HepG2 (cell line): Measurements from ENCODE around the gene DOK4. TPM values are rescaled to one million over a fixed set of nuclear protein-coding genes. Genes with fewer than 3 reads are reported as not detected.

Source experiments
- CBX5 ChIP-seq: sonication (generic); formaldehyde crosslinking; IDR thresholded peaks from 2 replicates; pipeline ENCODE4 v1.4.0; 2020; ENCODE audit warnings: missing genetic modification reagents, borderline replicate concordance
- MED13 ChIP-seq: sonication (generic); formaldehyde crosslinking; IDR thresholded peaks from 2 replicates; pipeline ENCODE4 v1.5.0; 2020; ENCODE audit warnings: missing genetic modification reagents
- MYC ChIP-seq: sonication (generic); formaldehyde crosslinking; IDR thresholded peaks from 2 replicates; pipeline ENCODE4 v1.9.0; 2021; ENCODE audit warnings: missing genetic modification reagents, borderline replicate concordance
- PHF8 ChIP-seq: sonication (generic); formaldehyde crosslinking; IDR thresholded peaks from 2 replicates; pipeline ENCODE4 v1.5.0; 2020; ENCODE audit warnings: missing genetic modification reagents
- RBM39 ChIP-seq: fragments of 200-400 bp; formaldehyde crosslinking; IDR thresholded peaks from one replicate; pipeline ENCODE4 v1.6.1; 2018; ENCODE audit warnings: antibody characterized with exemption, mild to moderate bottlenecking, low read depth, low read length; ENCODE audit not compliant: poor library complexity, severe bottlenecking
- RXRA ChIP-seq: sonication (generic); formaldehyde crosslinking; IDR thresholded peaks from 2 replicates; pipeline ENCODE4 v1.5.1; 2020; ENCODE audit warnings: missing genetic modification reagents
- SIX1 ChIP-seq: sonication (generic); formaldehyde crosslinking; IDR thresholded peaks from 2 replicates; pipeline ENCODE4 v1.4.0; 2020; ENCODE audit warnings: missing genetic modification reagents, borderline replicate concordance
- TAF15 ChIP-seq: fragments of 200-400 bp; formaldehyde crosslinking; IDR thresholded peaks from one replicate; pipeline ENCODE4 v1.6.1; 2018; ENCODE audit warnings: mild to moderate bottlenecking, low read depth, low read length; ENCODE audit not compliant: poor library complexity, severe bottlenecking
- ZC3H13 ChIP-seq: sonication (generic); formaldehyde crosslinking; IDR thresholded peaks from 2 replicates; pipeline ENCODE4 v1.8.1; 2023; ENCODE audit warnings: mild to moderate bottlenecking, missing genetic modification reagents, moderate library complexity
- ZFP82 ChIP-seq: sonication (generic); formaldehyde crosslinking; IDR thresholded peaks from 2 replicates; pipeline ENCODE4 v1.5.1; 2020; ENCODE audit warnings: mild to moderate bottlenecking, missing genetic modification reagents, borderline replicate concordance
- ZFY ChIP-seq: sonication (generic); formaldehyde crosslinking; IDR thresholded peaks from 2 replicates; pipeline ENCODE4 v1.4.0; 2020; ENCODE audit warnings: missing genetic modification reagents
- ZNF263 ChIP-seq: sonication (generic); formaldehyde crosslinking; IDR thresholded peaks from 2 replicates; pipeline ENCODE4 v1.4.0; 2020; ENCODE audit warnings: missing genetic modification reagents
- ZNF343 ChIP-seq: sonication (generic); formaldehyde crosslinking; IDR thresholded peaks from 2 replicates; pipeline ENCODE4 v1.4.0; 2020; ENCODE audit warnings: mild to moderate bottlenecking, missing genetic modification reagents
- ZNF678 ChIP-seq: sonication (generic); formaldehyde crosslinking; IDR thresholded peaks from 2 replicates; pipeline ENCODE4 v1.4.0; 2020; ENCODE audit warnings: mild to moderate bottlenecking, missing genetic modification reagents
- polyA plus RNA-seq, 8 experiments: library from polyadenylated mRNA; depleted of rRNA in 3 of 8; stranded (reverse) in 7 of 8; unstranded in 1 of 8; fragments of >200 nt; fragmentation: Illumina TruSeq in 4 of 8; extraction: Trizol in 4 of 8; gene quantifications; 2 replicates each; pipeline versions ENCODE4 v1.2.1 to v1.2.3, GENCODE V29; 2011 to 2016; ENCODE audit warnings: low read depth in 4 of 8, missing spikeins in 1 of 8, mixed read lengths in 1 of 8; ENCODE audit not compliant: insufficient read depth in 1 of 8
- total RNA-seq, 5 experiments: library from RNA; depleted of rRNA; stranded (reverse); fragments of >200 nt; fragmentation: Illumina TruSeq; extraction: Trizol; gene quantifications; 2 replicates each; pipeline ENCODE4 v1.2.3, GENCODE V29; 2016; ENCODE audit warnings: low read depth in 1 of 5
- TF ChIP-seq, protein P1 (sequence below): IDR thresholded peaks from 2 replicates; pipeline ENCODE4 v1.6.1; 2016; ENCODE audit warnings: missing biosample characterization, missing genetic modification reagents, low read depth
- TF ChIP-seq, protein P2 (sequence below): sonication (generic); formaldehyde crosslinking; IDR thresholded peaks from 2 replicates; pipeline ENCODE4 v1.8.0; 2022; ENCODE audit warnings: missing genetic modification reagents, mild to moderate bottlenecking, moderate library complexity, borderline replicate concordance
- TF ChIP-seq, protein P3 (sequence below): sonication (generic); formaldehyde crosslinking; IDR thresholded peaks from 2 replicates; pipeline ENCODE4; 2020; ENCODE audit warnings: missing genetic modification reagents, mild to moderate bottlenecking, borderline replicate concordance
- TF ChIP-seq, protein P4 (sequence below): sonication (generic); formaldehyde crosslinking; IDR thresholded peaks from 2 replicates; pipeline ENCODE4 v1.5.0; 2020; ENCODE audit warnings: missing genetic modification reagents, mild to moderate bottlenecking, borderline replicate concordance
- TF ChIP-seq, protein P5 (sequence below): sonication (generic); formaldehyde crosslinking; IDR thresholded peaks from 2 replicates; pipeline ENCODE4 v1.9.0; 2022; ENCODE audit warnings: missing genetic modification reagents, mild to moderate bottlenecking, borderline replicate concordance

DOK4 gene
- total and polyA plus RNA-seq, 2 of the 13 experiments (the other 11 are each of a cell fraction or from before 2014, with no cell fraction given): 52.7 to 70.0 TPM

DNA sequence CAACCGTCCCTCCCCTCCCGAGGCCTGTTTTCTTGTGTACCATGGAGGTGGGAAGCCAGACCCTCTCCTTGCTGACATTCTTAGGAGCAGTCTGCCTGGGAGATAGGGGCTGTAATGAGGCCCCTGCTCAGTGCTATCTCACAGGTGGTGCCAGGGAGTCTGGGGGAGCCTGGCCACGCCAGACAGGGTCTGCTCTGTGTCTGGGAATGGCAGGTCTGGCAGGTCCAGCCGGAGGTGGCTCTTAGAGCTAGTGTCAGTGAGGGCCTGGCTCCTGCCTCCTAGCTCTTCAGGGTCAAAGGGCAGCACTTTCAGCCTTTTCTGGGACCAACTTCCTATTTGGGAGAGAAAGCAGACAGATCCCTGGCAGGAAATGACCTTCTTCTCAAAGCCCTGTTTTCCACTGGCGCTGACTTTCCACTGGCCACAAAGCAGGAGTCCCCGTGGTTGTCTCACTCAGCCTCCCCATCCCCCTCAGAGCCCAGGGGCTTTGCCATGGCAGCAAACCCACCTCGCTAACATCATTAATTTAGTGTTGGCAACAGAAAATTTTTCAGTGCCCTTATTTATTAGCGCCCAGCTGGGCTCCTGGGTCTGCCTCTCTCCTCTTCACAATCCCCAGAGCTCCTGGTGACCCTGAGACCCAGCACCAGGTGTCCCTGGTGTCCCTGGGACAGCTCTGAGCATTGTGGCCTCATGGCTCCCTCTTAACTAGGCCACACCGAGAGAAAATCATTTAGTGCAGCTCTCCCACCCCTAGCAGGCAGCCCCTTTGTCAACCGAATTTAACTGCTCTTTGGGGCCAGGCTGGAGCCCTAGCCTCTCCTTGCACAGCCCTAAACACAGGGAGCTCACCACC lies 24.0 kb upstream of the DOK4 start (continued):
- TF ChIP-seq, protein P1, sequence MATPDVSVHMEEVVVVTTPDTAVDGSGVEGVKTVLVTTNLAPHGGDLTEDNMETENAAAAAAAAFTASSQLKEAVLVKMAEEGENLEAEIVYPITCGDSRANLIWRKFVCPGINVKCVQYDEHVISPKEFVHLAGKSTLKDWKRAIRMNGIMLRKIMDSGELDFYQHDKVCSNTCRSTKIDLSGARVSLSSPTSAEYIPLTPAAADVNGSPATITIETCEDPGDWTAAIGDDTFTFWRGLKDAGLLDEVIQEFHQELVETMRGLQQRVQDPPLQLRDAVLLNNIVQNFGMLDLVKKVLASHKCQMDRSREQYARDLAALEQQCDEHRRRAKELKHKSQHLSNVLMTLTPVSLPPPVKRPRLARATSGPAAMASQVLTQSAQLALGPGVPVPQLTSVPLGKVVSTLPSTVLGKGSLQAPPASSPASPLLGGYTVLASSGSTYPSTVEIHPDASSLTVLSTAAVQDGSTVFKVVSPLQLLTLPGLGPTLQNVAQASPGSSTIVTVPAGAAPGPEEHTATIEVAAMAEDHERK (CRISPR knock-in tag): no peak
- TF ChIP-seq ZFP82 (CRISPR knock-in tag): no peak
- no peak for TF ChIP-seq TAF15
- TF ChIP-seq ZC3H13: no peak
- TF ChIP-seq RXRA (CRISPR knock-in tag): no peak
- TF ChIP-seq ZFY (CRISPR knock-in tag): peak; percentile 32; the same call in 1 of the 2 replicates
- peak; percentile 10; the same call in 1 of the 2 replicates for TF ChIP-seq PHF8 (CRISPR knock-in tag)
- TF ChIP-seq CBX5: no peak
- TF ChIP-seq ZNF678 (CRISPR knock-in tag): no peak
- TF ChIP-seq RBM39: no peak
- TF ChIP-seq, protein P2, sequence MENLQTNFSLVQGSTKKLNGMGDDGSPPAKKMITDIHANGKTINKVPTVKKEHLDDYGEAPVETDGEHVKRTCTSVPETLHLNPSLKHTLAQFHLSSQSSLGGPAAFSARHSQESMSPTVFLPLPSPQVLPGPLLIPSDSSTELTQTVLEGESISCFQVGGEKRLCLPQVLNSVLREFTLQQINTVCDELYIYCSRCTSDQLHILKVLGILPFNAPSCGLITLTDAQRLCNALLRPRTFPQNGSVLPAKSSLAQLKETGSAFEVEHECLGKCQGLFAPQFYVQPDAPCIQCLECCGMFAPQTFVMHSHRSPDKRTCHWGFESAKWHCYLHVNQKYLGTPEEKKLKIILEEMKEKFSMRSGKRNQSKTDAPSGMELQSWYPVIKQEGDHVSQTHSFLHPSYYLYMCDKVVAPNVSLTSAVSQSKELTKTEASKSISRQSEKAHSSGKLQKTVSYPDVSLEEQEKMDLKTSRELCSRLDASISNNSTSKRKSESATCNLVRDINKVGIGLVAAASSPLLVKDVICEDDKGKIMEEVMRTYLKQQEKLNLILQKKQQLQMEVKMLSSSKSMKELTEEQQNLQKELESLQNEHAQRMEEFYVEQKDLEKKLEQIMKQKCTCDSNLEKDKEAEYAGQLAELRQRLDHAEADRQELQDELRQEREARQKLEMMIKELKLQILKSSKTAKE (CRISPR knock-in tag): no peak
- TF ChIP-seq MYC (CRISPR knock-in tag): 0 out of 2 replicates have a peak, but pooled peaks have one; percentile 21
- TF ChIP-seq ZNF343 (CRISPR knock-in tag): no peak
- TF ChIP-seq, protein P3, sequence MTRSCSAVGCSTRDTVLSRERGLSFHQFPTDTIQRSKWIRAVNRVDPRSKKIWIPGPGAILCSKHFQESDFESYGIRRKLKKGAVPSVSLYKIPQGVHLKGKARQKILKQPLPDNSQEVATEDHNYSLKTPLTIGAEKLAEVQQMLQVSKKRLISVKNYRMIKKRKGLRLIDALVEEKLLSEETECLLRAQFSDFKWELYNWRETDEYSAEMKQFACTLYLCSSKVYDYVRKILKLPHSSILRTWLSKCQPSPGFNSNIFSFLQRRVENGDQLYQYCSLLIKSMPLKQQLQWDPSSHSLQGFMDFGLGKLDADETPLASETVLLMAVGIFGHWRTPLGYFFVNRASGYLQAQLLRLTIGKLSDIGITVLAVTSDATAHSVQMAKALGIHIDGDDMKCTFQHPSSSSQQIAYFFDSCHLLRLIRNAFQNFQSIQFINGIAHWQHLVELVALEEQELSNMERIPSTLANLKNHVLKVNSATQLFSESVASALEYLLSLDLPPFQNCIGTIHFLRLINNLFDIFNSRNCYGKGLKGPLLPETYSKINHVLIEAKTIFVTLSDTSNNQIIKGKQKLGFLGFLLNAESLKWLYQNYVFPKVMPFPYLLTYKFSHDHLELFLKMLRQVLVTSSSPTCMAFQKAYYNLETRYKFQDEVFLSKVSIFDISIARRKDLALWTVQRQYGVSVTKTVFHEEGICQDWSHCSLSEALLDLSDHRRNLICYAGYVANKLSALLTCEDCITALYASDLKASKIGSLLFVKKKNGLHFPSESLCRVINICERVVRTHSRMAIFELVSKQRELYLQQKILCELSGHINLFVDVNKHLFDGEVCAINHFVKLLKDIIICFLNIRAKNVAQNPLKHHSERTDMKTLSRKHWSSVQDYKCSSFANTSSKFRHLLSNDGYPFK (CRISPR knock-in tag): no peak
- no peak for TF ChIP-seq ZNF263 (CRISPR knock-in tag)
- TF ChIP-seq MED13: no peak
- TF ChIP-seq SIX1: no peak
- TF ChIP-seq, protein P4, sequence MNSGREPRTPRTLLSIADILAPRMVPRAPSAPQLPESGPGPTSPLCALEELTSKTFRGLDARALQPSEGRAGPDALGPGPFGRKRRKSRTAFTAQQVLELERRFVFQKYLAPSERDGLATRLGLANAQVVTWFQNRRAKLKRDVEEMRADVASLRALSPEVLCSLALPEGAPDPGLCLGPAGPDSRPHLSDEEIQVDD (CRISPR knock-in tag): no peak
- TF ChIP-seq, protein P5, sequence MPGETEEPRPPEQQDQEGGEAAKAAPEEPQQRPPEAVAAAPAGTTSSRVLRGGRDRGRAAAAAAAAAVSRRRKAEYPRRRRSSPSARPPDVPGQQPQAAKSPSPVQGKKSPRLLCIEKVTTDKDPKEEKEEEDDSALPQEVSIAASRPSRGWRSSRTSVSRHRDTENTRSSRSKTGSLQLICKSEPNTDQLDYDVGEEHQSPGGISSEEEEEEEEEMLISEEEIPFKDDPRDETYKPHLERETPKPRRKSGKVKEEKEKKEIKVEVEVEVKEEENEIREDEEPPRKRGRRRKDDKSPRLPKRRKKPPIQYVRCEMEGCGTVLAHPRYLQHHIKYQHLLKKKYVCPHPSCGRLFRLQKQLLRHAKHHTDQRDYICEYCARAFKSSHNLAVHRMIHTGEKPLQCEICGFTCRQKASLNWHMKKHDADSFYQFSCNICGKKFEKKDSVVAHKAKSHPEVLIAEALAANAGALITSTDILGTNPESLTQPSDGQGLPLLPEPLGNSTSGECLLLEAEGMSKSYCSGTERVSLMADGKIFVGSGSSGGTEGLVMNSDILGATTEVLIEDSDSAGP (CRISPR knock-in tag): peak; percentile 34; the same call in 1 of the 2 replicates
